ENCODE measurements around the gene SIX5.

SIX5 gene

GRCh38 chr19:45816236-45817009 lies 47.4 kb upstream of the SIX5 start:
- Histone ChIP-seq H3K79me2 (ENCODE audit: insufficient read depth, low read length) (no peaks in the 10 kb centered on the region), H2AFZ (ENCODE audit: low read depth, low read length) (no peak overlapping the region), H3K4me2 (ENCODE audit: insufficient read depth, low read length) (no peak overlapping the region), H3K9me3 (ENCODE audit: insufficient read depth, low read length, severe bottlenecking) (no peaks in the 10 kb centered on the region), H3K27me3 (ENCODE audit: insufficient read depth, low read length, poor library complexity) (no peaks in the 10 kb centered on the region), H3K9ac (ENCODE audit: low read depth, low read length) (no peak overlapping the region), H3K4me3 (ENCODE audit: low read depth in 1 of 2, low read length in 2 of 2) (no peak overlapping the region), H4K20me1 (ENCODE audit: insufficient read depth, low read length) (peaks cover 12% of the 10 kb centered on the region), H3K4me1 (ENCODE audit: insufficient read depth, low read length) (peaks cover 6% of the 10 kb centered on the region), H3K36me3 (ENCODE audit: insufficient read depth, low read length) (peaks cover 50% of the 10 kb centered on the region), H3K27ac (ENCODE audit: low read length) (no peak overlapping the region)
- TF ChIP-seq CTCF (IDR thresholded peaks at IDR 0.05; ENCODE audit: borderline replicate concordance, extremely low read depth, low read length, poor library complexity, severe bottlenecking): no peak
- DNase-seq (no peak), ATAC-seq (ENCODE audit: insufficient read depth, low read depth) (no peak)

DNA sequence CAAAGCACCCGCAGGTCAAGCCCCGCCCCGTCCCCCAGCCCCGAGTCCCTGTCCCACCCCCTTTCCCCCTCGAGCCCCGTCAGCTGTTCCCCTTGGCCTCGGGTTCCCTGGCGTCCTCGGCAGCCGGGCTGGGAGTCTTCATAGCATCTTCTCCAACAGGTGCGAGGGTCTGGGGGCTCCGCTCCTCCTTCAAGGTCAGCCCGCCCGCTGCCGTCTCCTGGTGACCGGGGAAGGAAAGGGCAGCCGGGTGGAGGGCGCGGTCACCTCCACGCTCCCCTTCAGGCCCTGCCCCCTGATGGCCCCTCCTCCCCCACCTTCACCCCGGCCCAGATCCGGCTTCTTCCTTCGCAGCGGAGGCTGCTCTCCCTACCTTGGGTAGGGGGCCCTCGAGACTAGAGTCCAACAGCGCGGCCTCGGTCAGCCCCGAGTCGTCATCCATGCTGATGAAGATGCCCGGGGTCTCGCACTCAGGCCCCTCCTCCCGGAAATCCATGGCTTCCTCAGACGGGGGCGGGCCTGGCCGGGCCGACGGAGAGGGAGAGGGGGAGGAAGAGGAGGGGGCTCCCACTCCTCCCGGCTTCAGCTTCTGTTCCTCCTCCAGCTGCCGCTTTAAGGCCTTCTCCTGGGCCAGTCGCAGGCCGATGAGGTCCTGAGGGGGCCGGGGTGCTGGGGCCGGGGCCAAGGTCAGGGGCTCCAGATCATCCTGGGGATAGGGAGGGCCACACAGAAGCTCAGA lies 46.6 kb upstream of the SIX5 start:
- Histone ChIP-seq H3K27me3 (ENCODE audit: insufficient read depth, low read length, poor library complexity) (no peaks in the 10 kb centered on the region), H3K9me3 (ENCODE audit: insufficient read depth, low read length, severe bottlenecking) (no peaks in the 10 kb centered on the region), H2AFZ (ENCODE audit: low read depth, low read length) (no peak overlapping the region), H3K36me3 (ENCODE audit: insufficient read depth, low read length) (peaks cover 43% of the 10 kb centered on the region), H3K27ac (ENCODE audit: low read length) (no peak overlapping the region), H3K4me1 (ENCODE audit: insufficient read depth, low read length) (peaks cover 9% of the 10 kb centered on the region), H3K9ac (ENCODE audit: low read depth, low read length) (no peak overlapping the region), H4K20me1 (ENCODE audit: insufficient read depth, low read length) (peaks cover 12% of the 10 kb centered on the region), H3K4me2 (ENCODE audit: insufficient read depth, low read length) (no peak overlapping the region), H3K79me2 (ENCODE audit: insufficient read depth, low read length) (no peaks in the 10 kb centered on the region), H3K4me3 (ENCODE audit: low read depth in 1 of 2, low read length in 2 of 2) (no peak overlapping the region)
- no peak for TF ChIP-seq CTCF (IDR thresholded peaks at IDR 0.05; ENCODE audit: borderline replicate concordance, extremely low read depth, low read length, poor library complexity, severe bottlenecking)
- TF ChIP-seq EZH2 (IDR thresholded peaks at IDR 0.05; ENCODE audit: borderline replicate concordance, low read depth, low read length, severe bottlenecking): no peak
- DNase-seq: no peak
- no peak for ATAC-seq (ENCODE audit: insufficient read depth, low read depth)

- DNase-seq (no peak), ATAC-seq (ENCODE audit: insufficient read depth, low read depth) (no peak)
- H3K9ac ChIP-seq (ENCODE audit: low read depth, low read length): no peak within 1 kb of the TSS
- TF ChIP-seq CTCF (IDR thresholded peaks at IDR 0.05; ENCODE audit: borderline replicate concordance, extremely low read depth, low read length, poor library complexity, severe bottlenecking) (no peak), EZH2 (IDR thresholded peaks at IDR 0.05; ENCODE audit: borderline replicate concordance, low read depth, low read length, severe bottlenecking) (no peak)
- H4K20me1 ChIP-seq (ENCODE audit: insufficient read depth, low read length): peaks cover 12% of the 10 kb centered on the region
- peaks cover 16% of the 10 kb centered on the region for H3K4me1 ChIP-seq (ENCODE audit: insufficient read depth, low read length)
- H3K4me3 ChIP-seq (ENCODE audit: low read depth in 1 of 2, low read length in 2 of 2): no peak within 1 kb of the TSS
- H3K79me2 ChIP-seq (ENCODE audit: insufficient read depth, low read length): no peaks in the 10 kb centered on the region
- no peak within 1 kb of the TSS for H3K27ac ChIP-seq (ENCODE audit: low read length)
- H3K36me3 ChIP-seq (ENCODE audit: insufficient read depth, low read length): peaks cover 38% of the 10 kb centered on the region
- H3K27me3 ChIP-seq (ENCODE audit: insufficient read depth, low read length, poor library complexity): no peaks in the 10 kb centered on the region
- H2AFZ ChIP-seq (ENCODE audit: low read depth, low read length): no peak within 1 kb of the TSS
- no peaks in the 10 kb centered on the region for H3K9me3 ChIP-seq (ENCODE audit: insufficient read depth, low read length, severe bottlenecking)
- H3K4me2 ChIP-seq (ENCODE audit: insufficient read depth, low read length): no peak within 1 kb of the TSS
These were observed 45.9 kb upstream of the SIX5 start, which contains the start of gene RSPH6A for GRCh38 chr19:45814851-45815480. RSPH6A (minus strand) TSS chr19:45815308; CDS start chr19:45815176, 132 bp downstream.
